IgD-negative memory B cell (primary cell): ENCODE data around the gene ZFC3H1. TPM values are rescaled to one million over a fixed set of nuclear protein-coding genes. Genes with fewer than 3 reads are reported as not detected.
"Not testable (repeated sequence)": the region's sequence is repeated elsewhere in the genome, so short reads cannot be mapped to it uniquely, and the experiment has no call there.

Experiments used
- H3K27ac Mint-ChIP-seq, 3 donors: one replicate each; pipeline ENCODE4 v1.8.0; 2020 to 2022; ENCODE audit warnings: mild to moderate bottlenecking in 3 of 3, mixed read lengths in 3 of 3, moderate library complexity in 1 of 3
- H3K27me3 Mint-ChIP-seq: one replicate; pipeline ENCODE4 v1.8.0; 2021; ENCODE audit warnings: mixed read lengths
- H3K36me3 Mint-ChIP-seq: one replicate; pipeline ENCODE4 v1.8.0; 2020; ENCODE audit warnings: mild to moderate bottlenecking, mixed read lengths
- H3K4me1 Mint-ChIP-seq, 3 donors: one replicate each; pipeline ENCODE4 v1.8.0; 2020 to 2022; ENCODE audit warnings: mixed read lengths in 3 of 3, mild to moderate bottlenecking in 1 of 3
- H3K4me3 Mint-ChIP-seq, 4 donors: one replicate each; pipeline ENCODE4 v1.8.0; 2020 to 2022; ENCODE audit warnings: mild to moderate bottlenecking in 4 of 4, mixed read lengths in 4 of 4, moderate library complexity in 3 of 4
- H3K9me3 Mint-ChIP-seq, 3 donors: one replicate each; pipeline ENCODE4 v1.8.0; 2020 to 2021; ENCODE audit warnings: mixed read lengths in 3 of 3, mild to moderate bottlenecking in 1 of 3
- polyA plus RNA-seq: library from polyadenylated mRNA; unstranded; fragments of 300-500 nt; fragmentation: Illumina TruSeq; gene quantifications from one replicate; pipeline ENCODE4 v1.2.3, GENCODE V29; 2021

ZFC3H1 gene
- polyA plus RNA-seq, 1 donor from 2014 or later, result 39.3 TPM

- Mint-ChIP-seq H3K4me3 (peak overlapping the region; percentile 92 to 99 (median 98)), H3K4me1 (peaks cover 23 to 38% (median 29%) of the 10 kb centered on the region in 3 donors), H3K27ac (peak overlapping the region; percentile 81 to 95 (median 88))
- H3K36me3 Mint-ChIP-seq, H3K27me3 Mint-ChIP-seq, H3K9me3 Mint-ChIP-seq: not testable (repeated sequence)
Measured at GRCh38 chr12:71687172-71687571, 23.5 kb upstream of the ZFC3H1 start.

GRCh38 chr12:71686658-71687025 lies 23.0 kb upstream of the ZFC3H1 start:
- H3K4me1 Mint-ChIP-seq, result peaks cover 19 to 34% (median 24%) of the 10 kb centered on the region in 3 donors
- no peaks in the 10 kb centered on the region for H3K36me3 Mint-ChIP-seq
- peak overlapping the region; percentile 88 to 95 (median 92) for H3K27ac Mint-ChIP-seq
- peak overlapping the region; percentile 92 to 99 (median 98) for H3K4me3 Mint-ChIP-seq
- no peaks in the 10 kb centered on the region for H3K9me3 Mint-ChIP-seq
- H3K27me3 Mint-ChIP-seq, result no peaks in the 10 kb centered on the region

- H3K27me3 Mint-ChIP-seq, result no peaks in the 10 kb centered on the region
- peaks cover 17 to 32% (median 24%) of the 10 kb centered on the region in 3 donors for H3K4me1 Mint-ChIP-seq
- peak within 1 kb of the TSS; percentile 92 to 99 (median 98) for H3K4me3 Mint-ChIP-seq
- no peaks in the 10 kb centered on the region for H3K36me3 Mint-ChIP-seq
- no peaks in the 10 kb centered on the region for H3K9me3 Mint-ChIP-seq
- H3K27ac Mint-ChIP-seq, result peak within 1 kb of the TSS; percentile 88 to 95 (median 92)
Measured at GRCh38 chr12:71685914-71686657, 22.4 kb upstream of the ZFC3H1 start, which contains the start of gene TMEM19. TSS of gene TMEM19 (plus strand) at chr12:71686082. CDS start at chr12:71686681, 599 bp downstream.

DNA sequence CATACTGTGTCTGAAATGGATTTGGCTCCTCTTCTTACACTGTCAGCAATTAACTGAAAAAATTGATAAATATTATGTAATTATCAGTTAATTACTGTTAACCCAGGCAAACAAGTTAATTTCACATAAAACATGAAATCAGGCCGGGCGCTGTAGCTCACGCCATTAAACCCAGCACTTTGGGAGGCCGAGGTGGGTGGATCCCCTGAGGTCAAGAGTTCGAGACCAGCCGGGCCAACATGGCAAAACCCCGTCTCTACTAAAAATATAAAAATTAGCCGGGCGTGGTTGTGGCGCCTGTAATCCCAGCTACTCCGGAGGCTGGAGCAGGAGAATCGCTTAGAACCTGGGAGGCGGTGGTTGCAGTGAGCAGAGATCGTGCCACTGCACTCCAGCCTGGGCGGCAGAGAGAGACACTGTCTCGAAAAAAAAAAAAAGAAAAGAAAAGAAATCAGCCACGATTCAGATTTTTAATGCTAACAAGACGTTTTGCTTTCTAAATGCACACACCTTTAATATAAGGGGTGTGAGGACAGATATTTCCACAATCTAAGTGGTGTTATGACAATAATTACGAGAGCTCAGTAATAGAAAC lies 21.8 kb upstream of the ZFC3H1 start:
- H3K27me3 Mint-ChIP-seq, result no peaks in the 10 kb centered on the region
- H3K9me3 Mint-ChIP-seq, result no peaks in the 10 kb centered on the region
- H3K36me3 Mint-ChIP-seq, result no peaks in the 10 kb centered on the region
- peak overlapping the region; percentile 88 to 95 (median 92) for H3K27ac Mint-ChIP-seq
- H3K4me1 Mint-ChIP-seq, result peaks cover 12 to 27% (median 19%) of the 10 kb centered on the region in 3 donors
- peak overlapping the region; percentile 92 to 99 (median 98) for H3K4me3 Mint-ChIP-seq

DNA sequence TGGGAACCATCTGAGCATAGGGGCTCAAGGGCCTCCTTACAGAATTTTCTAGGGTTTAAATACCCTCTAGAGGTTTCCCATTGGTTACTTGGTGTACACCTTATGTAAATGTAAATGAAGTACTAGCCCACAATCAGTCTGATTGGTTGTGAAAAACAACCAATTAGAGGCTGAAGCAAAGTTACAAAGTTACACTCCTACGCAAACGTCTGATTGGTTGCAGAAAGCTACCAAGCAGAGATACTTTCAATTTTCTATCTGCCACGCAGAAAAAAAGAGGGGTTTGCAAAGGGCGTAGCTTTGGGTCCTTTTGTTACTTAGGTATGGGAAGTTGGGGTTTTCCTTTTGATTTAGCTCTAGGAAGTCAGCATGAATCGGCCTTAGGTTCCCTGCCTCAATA lies 20.4 kb upstream of the ZFC3H1 start:
- peak overlapping the region in 2 of 4 donors; percentile 53 to 71 for H3K4me3 Mint-ChIP-seq
- H3K4me1 Mint-ChIP-seq, result peaks cover 7 to 15% (median 8%) of the 10 kb centered on the region in 3 donors
- no peaks in the 10 kb centered on the region for H3K36me3 Mint-ChIP-seq
- H3K27me3 Mint-ChIP-seq, result no peaks in the 10 kb centered on the region
- H3K27ac Mint-ChIP-seq, result peak overlapping the region in 1 of 3 donors; percentile 40
- H3K9me3 Mint-ChIP-seq, result no peaks in the 10 kb centered on the region

DNA sequence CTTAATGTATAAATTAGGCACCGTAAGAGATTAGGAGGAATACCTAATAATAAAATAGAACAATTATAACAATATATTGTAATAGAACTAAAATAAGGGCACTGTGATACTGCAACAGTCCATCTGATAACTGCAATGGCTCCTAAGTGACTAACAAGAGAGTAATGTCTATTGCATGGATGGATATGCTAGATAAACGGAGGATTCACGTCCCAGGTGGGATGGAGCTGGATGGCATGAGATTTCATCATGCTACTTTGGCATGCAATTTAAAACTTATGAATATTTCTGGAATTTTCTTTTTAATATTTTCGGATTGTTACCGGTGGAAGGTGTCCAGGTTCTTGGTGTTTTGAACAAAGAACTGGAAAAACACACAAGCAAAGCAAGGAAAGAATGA lies 20.0 kb upstream of the ZFC3H1 start:
- H3K27ac Mint-ChIP-seq, result peak overlapping the region in 1 of 3 donors; percentile 40
- H3K4me3 Mint-ChIP-seq, result peak overlapping the region in 1 of 4 donors; percentile 53
- no peaks in the 10 kb centered on the region for H3K27me3 Mint-ChIP-seq
- H3K9me3 Mint-ChIP-seq, result no peaks in the 10 kb centered on the region
- H3K36me3 Mint-ChIP-seq, result no peaks in the 10 kb centered on the region
- peaks cover 7 to 11% (median 8%) of the 10 kb centered on the region in 3 donors for H3K4me1 Mint-ChIP-seq

DNA sequence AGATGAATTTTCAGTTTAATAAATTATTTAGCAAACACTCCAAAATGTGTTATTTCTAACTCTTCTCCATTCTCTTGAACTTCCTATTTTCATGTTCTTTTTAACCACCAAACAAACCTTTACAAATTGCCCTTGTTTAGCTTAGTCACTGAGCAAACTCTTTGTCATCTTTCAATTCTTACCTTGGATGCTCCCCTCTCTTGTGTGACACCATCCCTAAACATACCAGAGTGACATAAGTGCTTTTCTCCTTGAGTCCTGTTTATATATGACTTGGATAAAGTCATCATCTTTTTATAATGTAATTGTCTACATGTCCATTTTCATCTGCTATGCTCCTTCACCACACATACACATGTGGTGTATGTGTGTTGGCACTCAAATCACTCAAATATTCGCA lies 18.8 kb upstream of the ZFC3H1 start:
- Mint-ChIP-seq H3K4me3 (no peak overlapping the region), H3K27me3 (no peaks in the 10 kb centered on the region), H3K4me1 (peaks cover 0 to 4% (median 2%) of the 10 kb centered on the region in 3 donors), H3K27ac (no peak overlapping the region), H3K9me3 (no peaks in the 10 kb centered on the region), H3K36me3 (no peaks in the 10 kb centered on the region)

- no peak overlapping the region for H3K4me3 Mint-ChIP-seq
- no peaks in the 10 kb centered on the region for H3K36me3 Mint-ChIP-seq
- H3K27ac Mint-ChIP-seq, result no peak overlapping the region
- H3K9me3 Mint-ChIP-seq, result no peaks in the 10 kb centered on the region
- H3K4me1 Mint-ChIP-seq, result peaks cover 6 to 13% (median 6%) of the 10 kb centered on the region in 3 donors
- no peaks in the 10 kb centered on the region for H3K27me3 Mint-ChIP-seq
Measured at GRCh38 chr12:71671816-71672215, 8.2 kb upstream of the ZFC3H1 start.

GRCh38 chr12:71671311-71671710 lies 7.7 kb upstream of the ZFC3H1 start:
- Mint-ChIP-seq H3K27me3 (no peaks in the 10 kb centered on the region), H3K36me3 (no peaks in the 10 kb centered on the region), H3K9me3 (no peaks in the 10 kb centered on the region), H3K27ac (no peak overlapping the region), H3K4me1 (peaks cover 6 to 13% (median 6%) of the 10 kb centered on the region in 3 donors), H3K4me3 (no peak overlapping the region)

GRCh38 chr12:71666259-71666658 lies 2.6 kb upstream of the ZFC3H1 start:
- H3K27ac Mint-ChIP-seq, result no peak overlapping the region
- no peaks in the 10 kb centered on the region for H3K9me3 Mint-ChIP-seq
- H3K36me3 Mint-ChIP-seq, result no peaks in the 10 kb centered on the region
- peaks cover 22 to 31% (median 24%) of the 10 kb centered on the region in 3 donors for H3K4me1 Mint-ChIP-seq
- H3K4me3 Mint-ChIP-seq, result no peak overlapping the region
- H3K27me3 Mint-ChIP-seq, result no peaks in the 10 kb centered on the region

- peaks cover 25 to 28% (median 27%) of the 10 kb centered on the region in 3 donors for H3K4me1 Mint-ChIP-seq
- H3K27me3 Mint-ChIP-seq, result no peaks in the 10 kb centered on the region
- peak overlapping the region; percentile 96 to 99 (median 98) for H3K4me3 Mint-ChIP-seq
- peak overlapping the region; percentile 91 to 100 (median 93) for H3K27ac Mint-ChIP-seq
- no peaks in the 10 kb centered on the region for H3K36me3 Mint-ChIP-seq
- no peaks in the 10 kb centered on the region for H3K9me3 Mint-ChIP-seq
Measured at GRCh38 chr12:71665090-71665463, 1.4 kb upstream of the ZFC3H1 start.

GRCh38 chr12:71664411-71665089 lies 902 bp upstream of the ZFC3H1 start:
- H3K27me3 Mint-ChIP-seq, result no peaks in the 10 kb centered on the region
- H3K4me1 Mint-ChIP-seq, result peaks cover 25 to 28% (median 27%) of the 10 kb centered on the region in 3 donors
- H3K36me3 Mint-ChIP-seq, result no peaks in the 10 kb centered on the region
- H3K4me3 Mint-ChIP-seq, result peak overlapping the region; percentile 96 to 99 (median 98)
- H3K27ac Mint-ChIP-seq, result peak overlapping the region; percentile 91 to 100 (median 93)
- H3K9me3 Mint-ChIP-seq, result no peaks in the 10 kb centered on the region

DNA sequence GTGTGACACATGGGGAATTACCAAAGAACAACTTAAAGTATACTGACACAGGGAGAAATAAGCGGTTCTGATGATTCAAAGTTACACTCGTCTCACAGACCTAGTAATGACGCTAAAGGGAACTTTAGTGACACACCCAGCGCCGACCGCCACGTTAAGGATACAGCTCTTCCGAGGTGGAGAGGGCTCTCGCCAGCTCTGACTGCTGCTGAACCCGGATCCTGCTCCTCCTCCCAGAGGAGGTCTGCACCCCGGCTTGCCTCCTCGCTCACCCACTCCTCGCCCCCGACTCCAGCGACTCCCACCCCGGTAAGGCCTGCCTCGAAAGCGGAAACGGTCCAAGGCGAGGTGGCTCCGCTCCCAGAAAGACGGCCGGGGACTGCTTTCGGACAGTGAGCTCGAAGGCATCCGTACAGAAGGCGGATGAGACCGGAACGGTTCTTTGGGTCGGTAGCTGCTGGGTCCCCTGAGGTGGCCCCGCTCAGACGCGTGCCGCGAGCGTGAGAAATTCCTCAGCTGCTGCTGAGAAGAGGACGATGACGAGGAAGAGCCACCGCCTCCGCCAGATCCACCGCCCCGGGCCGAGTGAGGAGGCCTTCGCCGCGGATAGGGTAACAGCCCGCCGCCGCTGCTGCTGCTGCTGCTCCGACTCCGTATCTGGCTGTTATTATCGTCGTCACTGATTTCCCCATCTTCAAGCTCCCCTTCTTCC lies 643 bp downstream of the ZFC3H1 start:
- Mint-ChIP-seq H3K4me1 (peaks cover 25 to 33% (median 32%) of the 10 kb centered on the region in 3 donors), H3K27ac (peak overlapping the region; percentile 91 to 100 (median 93)), H3K9me3 (no peaks in the 10 kb centered on the region), H3K27me3 (no peaks in the 10 kb centered on the region), H3K36me3 (no peaks in the 10 kb centered on the region), H3K4me3 (peak overlapping the region; percentile 96 to 99 (median 98))

- Mint-ChIP-seq H3K27me3 (no peaks in the 10 kb centered on the region), H3K27ac (peak overlapping the region; percentile 91 to 100 (median 93)), H3K4me3 (peak overlapping the region; percentile 96 to 99 (median 98)), H3K36me3 (peaks cover 2% of the 10 kb centered on the region), H3K9me3 (no peaks in the 10 kb centered on the region), H3K4me1 (peaks cover 25 to 33% (median 31%) of the 10 kb centered on the region in 3 donors)
Measured at GRCh38 chr12:71661977-71662530, 1.6 kb downstream of the ZFC3H1 start.
